Upper lobe of right lung (tissue), 1 donor: ENCODE data around the gene SAV1. TPM values are rescaled to one million over a fixed set of nuclear protein-coding genes. Genes with fewer than 3 reads are reported as not detected.

Experiments used
- ATAC-seq: fragments of 200-7000 bp; cut with Tn5 transposase; one replicate; pipeline ENCODE4 v1.9.1; 2020; ENCODE audit warnings: mild to moderate bottlenecking, moderate library complexity
- DNase-seq: peaks from one replicate; pipeline ENCODE4 v3.0.0-alpha.2; 2020
- H3K27ac ChIP-seq: fragments of 200-600 bp; one replicate; pipeline ENCODE4 v1.8.0; 2022
- H3K27me3 ChIP-seq: fragments of 200-600 bp; one replicate; pipeline ENCODE4 v1.8.0; 2022; ENCODE audit warnings: mild to moderate bottlenecking
- H3K36me3 ChIP-seq: fragments of 200-600 bp; one replicate; pipeline ENCODE4 v1.8.0; 2022
- H3K4me1 ChIP-seq: fragments of 200-600 bp; one replicate; pipeline ENCODE4 v1.8.0; 2022
- H3K4me3 ChIP-seq: fragments of 200-600 bp; one replicate; pipeline ENCODE4 v1.8.0; 2022; ENCODE audit warnings: mild to moderate bottlenecking
- H3K9me3 ChIP-seq: fragments of 200-600 bp; one replicate; pipeline ENCODE4 v1.8.0; 2022
- intact Hi-C: fragments of 100-400 bp; cut with DNase I; formaldehyde crosslinking; loops from one replicate; pipeline ENCODE4 v1.11.0; 2022
- total RNA-seq: library from RNA; stranded (reverse); fragmentation: NEBNext Ultra II Directional; extraction: Animal tissue kit (Norgen Biotek cat#: 25700); gene quantifications from one replicate; pipeline ENCODE4 v1.2.1, GENCODE V29; 2021
- TF ChIP-seq, protein P1 (sequence below): fragments of 200-600 bp; IDR thresholded peaks from one replicate; pipeline ENCODE4 v1.8.0; 2022; ENCODE audit warnings: antibody characterized with exemption
- donor health status: DM: no; HTN: yes; CAD: no; lungs with severe emphysema.

Gene SAV1
- total RNA-seq, 1 donor from 2014 or later = 42.8 TPM

DNA sequence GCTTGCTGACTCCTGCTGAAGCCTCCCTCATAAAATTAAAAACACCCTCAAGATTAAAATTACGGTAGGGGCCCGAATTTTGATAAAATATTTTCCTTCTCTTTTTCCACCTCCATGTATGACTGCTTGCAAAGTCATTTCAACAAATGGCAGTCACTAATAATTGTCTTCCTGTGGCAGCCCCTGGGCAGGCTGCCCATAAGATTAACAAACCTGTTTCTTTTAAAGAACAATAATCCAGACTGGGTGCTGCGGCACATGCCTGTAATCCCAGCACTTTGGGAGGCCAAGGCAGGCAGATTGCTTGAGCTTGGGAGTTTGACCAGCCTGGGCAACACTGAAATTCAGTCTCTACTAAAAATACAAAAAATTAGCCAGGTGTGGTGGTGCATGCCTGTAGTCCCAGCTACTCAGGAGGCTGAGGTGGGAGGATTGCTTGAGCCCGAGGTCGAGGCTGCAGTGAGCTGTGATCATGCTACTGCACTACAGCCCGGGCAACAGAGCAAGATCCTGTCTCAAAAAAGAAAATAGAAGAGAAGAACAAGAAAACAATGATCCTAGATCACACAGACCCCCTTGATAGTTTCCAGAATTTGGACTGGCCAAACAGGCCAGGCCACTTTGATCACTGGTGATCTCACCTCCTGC lies 8.7 kb downstream of the SAV1 start:
- no peaks in the 10 kb centered on the region for H3K9me3 ChIP-seq
- H3K27me3 ChIP-seq = no peaks in the 10 kb centered on the region
- H3K4me1 ChIP-seq = peaks cover 31% of the 10 kb centered on the region
- DNase-seq (no peak), ATAC-seq (no peak)
- H3K4me3 ChIP-seq = no peak overlapping the region
- intact Hi-C loops = no loop called here
- peaks cover 12% of the 10 kb centered on the region for H3K36me3 ChIP-seq
- H3K27ac ChIP-seq = no peak overlapping the region
- TF ChIP-seq, protein P1, sequence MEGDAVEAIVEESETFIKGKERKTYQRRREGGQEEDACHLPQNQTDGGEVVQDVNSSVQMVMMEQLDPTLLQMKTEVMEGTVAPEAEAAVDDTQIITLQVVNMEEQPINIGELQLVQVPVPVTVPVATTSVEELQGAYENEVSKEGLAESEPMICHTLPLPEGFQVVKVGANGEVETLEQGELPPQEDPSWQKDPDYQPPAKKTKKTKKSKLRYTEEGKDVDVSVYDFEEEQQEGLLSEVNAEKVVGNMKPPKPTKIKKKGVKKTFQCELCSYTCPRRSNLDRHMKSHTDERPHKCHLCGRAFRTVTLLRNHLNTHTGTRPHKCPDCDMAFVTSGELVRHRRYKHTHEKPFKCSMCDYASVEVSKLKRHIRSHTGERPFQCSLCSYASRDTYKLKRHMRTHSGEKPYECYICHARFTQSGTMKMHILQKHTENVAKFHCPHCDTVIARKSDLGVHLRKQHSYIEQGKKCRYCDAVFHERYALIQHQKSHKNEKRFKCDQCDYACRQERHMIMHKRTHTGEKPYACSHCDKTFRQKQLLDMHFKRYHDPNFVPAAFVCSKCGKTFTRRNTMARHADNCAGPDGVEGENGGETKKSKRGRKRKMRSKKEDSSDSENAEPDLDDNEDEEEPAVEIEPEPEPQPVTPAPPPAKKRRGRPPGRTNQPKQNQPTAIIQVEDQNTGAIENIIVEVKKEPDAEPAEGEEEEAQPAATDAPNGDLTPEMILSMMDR = no peak

DNA sequence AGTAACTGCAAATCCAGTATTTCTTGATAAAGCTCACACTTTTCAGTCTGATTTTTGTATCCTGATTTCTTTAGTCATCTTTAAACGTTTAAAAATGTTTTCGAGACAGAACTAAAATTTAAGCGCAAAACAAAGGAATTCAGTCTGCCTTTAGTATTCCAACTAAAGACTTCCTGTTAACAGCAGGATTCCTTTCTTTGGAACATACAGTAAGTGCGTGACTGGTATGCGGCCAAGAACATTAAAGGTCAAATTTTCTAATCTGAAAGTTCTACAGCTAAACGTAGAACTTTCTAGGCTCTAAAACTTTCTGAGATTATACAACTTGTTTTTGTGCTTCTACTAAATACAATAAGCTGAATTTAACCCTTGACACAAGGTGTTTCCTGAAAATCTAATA lies 9.9 kb downstream of the SAV1 start:
- TF ChIP-seq, protein P1 = no peak
- peak overlapping the region; percentile 4 for H3K4me3 ChIP-seq
- no peaks in the 10 kb centered on the region for H3K27me3 ChIP-seq
- no peak for DNase-seq
- H3K36me3 ChIP-seq = peaks cover 4% of the 10 kb centered on the region
- peak overlapping the region; percentile 52 for H3K27ac ChIP-seq
- intact Hi-C loops = no loop called here
- no peak for ATAC-seq
- H3K9me3 ChIP-seq = no peaks in the 10 kb centered on the region
- H3K4me1 ChIP-seq = peaks cover 25% of the 10 kb centered on the region

DNA sequence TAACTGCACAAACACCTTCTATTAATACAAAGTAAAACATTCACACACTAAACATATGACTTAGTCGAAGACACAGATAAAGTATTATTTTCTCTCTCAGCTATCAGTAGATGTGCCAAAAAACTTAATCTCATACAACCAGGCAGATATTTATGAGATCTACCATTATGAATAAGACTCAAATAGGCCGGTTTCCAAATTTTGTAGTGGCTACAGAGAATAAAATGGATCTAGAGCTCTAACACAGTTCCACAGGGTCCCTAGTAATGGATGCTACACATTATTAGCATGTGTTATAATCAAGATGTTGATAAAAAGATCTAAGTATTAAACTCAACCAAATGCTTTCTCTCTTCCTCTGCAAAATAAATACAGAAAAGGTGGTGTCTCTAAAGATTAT lies 10.4 kb downstream of the SAV1 start:
- intact Hi-C loops = no loop called here
- H3K4me3 ChIP-seq = peak overlapping the region; percentile 4
- H3K9me3 ChIP-seq = no peaks in the 10 kb centered on the region
- peaks cover 4% of the 10 kb centered on the region for H3K36me3 ChIP-seq
- ATAC-seq (no peak), DNase-seq (no peak)
- peak overlapping the region; percentile 52 for H3K27ac ChIP-seq
- TF ChIP-seq, protein P1 = no peak
- H3K27me3 ChIP-seq = no peaks in the 10 kb centered on the region
- H3K4me1 ChIP-seq = peaks cover 25% of the 10 kb centered on the region

DNA sequence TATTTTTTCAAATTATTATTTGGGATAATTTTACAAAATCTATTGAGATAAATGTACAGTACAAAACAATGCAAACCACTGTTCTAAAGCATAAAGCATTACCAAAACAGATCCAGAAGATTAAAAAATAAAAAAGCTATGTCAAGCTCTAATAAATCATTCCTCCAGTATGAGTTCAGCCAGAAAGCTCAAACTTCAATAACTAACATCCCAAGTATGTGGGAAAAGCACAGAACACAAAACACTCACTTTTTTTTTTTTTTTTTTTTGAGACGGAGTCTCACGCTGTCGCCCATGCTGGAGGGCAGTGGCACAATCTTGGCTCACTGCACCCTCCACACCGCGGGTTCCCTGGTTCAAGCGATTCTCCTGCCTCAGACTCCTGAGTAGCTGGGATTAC lies 11.3 kb downstream of the SAV1 start:
- H3K4me1 ChIP-seq = peaks cover 25% of the 10 kb centered on the region
- no peak for ATAC-seq
- TF ChIP-seq, protein P1 = no peak
- no peak overlapping the region for H3K27ac ChIP-seq
- H3K9me3 ChIP-seq = no peaks in the 10 kb centered on the region
- intact Hi-C loops = no loop called here
- peaks cover 4% of the 10 kb centered on the region for H3K36me3 ChIP-seq
- H3K4me3 ChIP-seq = no peak overlapping the region
- no peaks in the 10 kb centered on the region for H3K27me3 ChIP-seq
- no peak for DNase-seq

DNA sequence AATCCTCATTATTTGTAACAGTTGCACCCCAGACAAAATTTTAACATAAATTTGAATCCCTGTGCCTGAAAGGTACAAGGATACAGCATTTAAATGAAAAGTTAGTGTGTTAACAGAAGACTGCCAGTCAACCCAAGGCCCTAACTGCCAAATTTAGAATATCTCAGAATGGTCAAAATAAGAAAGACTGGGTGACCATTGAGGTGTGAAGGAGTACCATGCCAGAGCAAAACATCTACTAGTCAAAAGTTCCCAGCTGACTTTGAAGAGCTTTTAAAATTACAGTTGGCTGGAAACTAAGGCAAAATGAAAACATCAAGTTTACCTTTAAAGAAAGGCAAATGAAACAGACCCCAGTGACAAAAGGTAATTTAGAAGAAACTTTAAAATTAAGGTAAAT lies 18.4 kb downstream of the SAV1 start:
- intact Hi-C loops = no loop called here
- Histone ChIP-seq H3K27ac (no peak overlapping the region), H3K9me3 (no peaks in the 10 kb centered on the region), H3K4me1 (no peaks in the 10 kb centered on the region), H3K4me3 (no peak overlapping the region), H3K36me3 (no peaks in the 10 kb centered on the region), H3K27me3 (no peaks in the 10 kb centered on the region)
- no peak for DNase-seq
- TF ChIP-seq, protein P1 = no peak
- ATAC-seq = no peak

DNA sequence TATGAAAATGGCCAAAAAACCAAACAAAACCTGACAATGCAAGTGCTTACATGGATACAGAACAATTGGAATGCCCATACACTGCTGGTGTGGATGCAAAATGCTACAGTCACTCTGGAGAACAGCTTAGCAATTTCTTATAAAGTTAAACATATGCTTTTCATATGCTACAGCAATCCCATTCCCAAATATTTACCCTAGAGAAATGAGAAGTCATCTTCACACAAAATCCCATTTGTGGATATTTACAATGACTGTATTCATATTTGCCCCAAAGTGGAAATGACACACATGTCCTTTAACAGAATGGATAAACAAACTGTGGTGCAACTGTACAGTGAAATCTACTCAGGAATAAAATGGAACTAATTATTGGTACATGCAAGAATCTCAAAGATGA lies 20.4 kb downstream of the SAV1 start:
- Histone ChIP-seq H3K27ac (no peak overlapping the region), H3K9me3 (no peaks in the 10 kb centered on the region), H3K27me3 (no peaks in the 10 kb centered on the region), H3K36me3 (no peaks in the 10 kb centered on the region), H3K4me1 (no peaks in the 10 kb centered on the region), H3K4me3 (no peak overlapping the region)
- TF ChIP-seq, protein P1 = no peak
- DNase-seq (no peak), ATAC-seq (no peak)
- intact Hi-C loops = no loop called here
